Astrocyte (in vitro differentiated cells and primary cell): ENCODE results near the gene SPACA7.

Experiments
- EZH2 ChIP-seq: IDR thresholded peaks from 2 replicates; pipeline ENCODE4 v1.6.1; 2012; ENCODE audit warnings: mild to moderate bottlenecking, low read length, inconsistent platforms; ENCODE audit not compliant: insufficient read depth
- TF ChIP-seq, protein P1 (sequence below): IDR thresholded peaks from 2 replicates; pipeline ENCODE4 v1.5.1; 2011; ENCODE audit warnings: low read depth, mild to moderate bottlenecking, inconsistent platforms, low read length, moderate library complexity; ENCODE audit not compliant: insufficient read depth

DNA sequence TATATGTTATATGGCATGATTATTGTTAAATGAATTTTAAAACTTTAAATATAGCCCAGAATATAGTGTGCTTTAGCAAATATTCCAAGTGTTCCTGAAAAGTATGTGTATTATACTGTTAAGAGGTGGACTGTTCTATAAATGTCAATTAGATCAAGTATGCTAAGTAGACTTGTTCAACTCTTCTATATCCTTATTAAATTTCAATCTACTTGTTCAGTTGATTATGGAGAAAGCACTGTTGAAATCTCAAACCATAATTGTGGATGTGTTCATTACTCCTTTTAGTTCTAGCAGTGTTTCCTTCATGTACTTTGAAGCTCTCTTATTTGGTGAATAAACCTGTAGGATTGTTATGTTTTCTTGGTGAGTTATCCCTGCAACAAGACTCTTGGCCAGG, 52.5 kb downstream of the SPACA7 start:
- TF ChIP-seq, protein P1, sequence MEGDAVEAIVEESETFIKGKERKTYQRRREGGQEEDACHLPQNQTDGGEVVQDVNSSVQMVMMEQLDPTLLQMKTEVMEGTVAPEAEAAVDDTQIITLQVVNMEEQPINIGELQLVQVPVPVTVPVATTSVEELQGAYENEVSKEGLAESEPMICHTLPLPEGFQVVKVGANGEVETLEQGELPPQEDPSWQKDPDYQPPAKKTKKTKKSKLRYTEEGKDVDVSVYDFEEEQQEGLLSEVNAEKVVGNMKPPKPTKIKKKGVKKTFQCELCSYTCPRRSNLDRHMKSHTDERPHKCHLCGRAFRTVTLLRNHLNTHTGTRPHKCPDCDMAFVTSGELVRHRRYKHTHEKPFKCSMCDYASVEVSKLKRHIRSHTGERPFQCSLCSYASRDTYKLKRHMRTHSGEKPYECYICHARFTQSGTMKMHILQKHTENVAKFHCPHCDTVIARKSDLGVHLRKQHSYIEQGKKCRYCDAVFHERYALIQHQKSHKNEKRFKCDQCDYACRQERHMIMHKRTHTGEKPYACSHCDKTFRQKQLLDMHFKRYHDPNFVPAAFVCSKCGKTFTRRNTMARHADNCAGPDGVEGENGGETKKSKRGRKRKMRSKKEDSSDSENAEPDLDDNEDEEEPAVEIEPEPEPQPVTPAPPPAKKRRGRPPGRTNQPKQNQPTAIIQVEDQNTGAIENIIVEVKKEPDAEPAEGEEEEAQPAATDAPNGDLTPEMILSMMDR: no peak
- TF ChIP-seq EZH2: no peak
